Measurements from ENCODE around the gene NCAM1.

The NCAM1 gene

DNA sequence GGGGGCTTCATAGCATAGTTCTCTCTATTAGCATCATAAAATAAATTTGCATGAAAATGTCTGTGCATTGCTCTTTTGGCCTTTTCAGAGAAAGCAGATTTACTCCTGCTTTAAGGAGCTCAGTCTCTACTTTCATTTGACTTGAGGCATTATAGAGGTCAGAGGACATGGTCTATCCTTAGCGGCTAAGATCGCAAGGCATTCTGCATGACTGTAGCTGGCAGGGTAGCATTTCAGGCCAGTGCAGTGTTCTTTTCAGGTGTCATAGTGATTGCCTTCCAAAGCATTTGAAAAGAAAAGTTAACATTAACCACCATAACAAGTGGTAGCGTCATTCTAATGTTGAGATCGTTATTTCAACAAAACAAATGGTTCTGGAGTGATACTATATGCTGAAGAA, 126.5 kb downstream of the NCAM1 start:
- no peak overlapping the region for H3K27ac ChIP-seq
- TF ChIP-seq, protein P1, sequence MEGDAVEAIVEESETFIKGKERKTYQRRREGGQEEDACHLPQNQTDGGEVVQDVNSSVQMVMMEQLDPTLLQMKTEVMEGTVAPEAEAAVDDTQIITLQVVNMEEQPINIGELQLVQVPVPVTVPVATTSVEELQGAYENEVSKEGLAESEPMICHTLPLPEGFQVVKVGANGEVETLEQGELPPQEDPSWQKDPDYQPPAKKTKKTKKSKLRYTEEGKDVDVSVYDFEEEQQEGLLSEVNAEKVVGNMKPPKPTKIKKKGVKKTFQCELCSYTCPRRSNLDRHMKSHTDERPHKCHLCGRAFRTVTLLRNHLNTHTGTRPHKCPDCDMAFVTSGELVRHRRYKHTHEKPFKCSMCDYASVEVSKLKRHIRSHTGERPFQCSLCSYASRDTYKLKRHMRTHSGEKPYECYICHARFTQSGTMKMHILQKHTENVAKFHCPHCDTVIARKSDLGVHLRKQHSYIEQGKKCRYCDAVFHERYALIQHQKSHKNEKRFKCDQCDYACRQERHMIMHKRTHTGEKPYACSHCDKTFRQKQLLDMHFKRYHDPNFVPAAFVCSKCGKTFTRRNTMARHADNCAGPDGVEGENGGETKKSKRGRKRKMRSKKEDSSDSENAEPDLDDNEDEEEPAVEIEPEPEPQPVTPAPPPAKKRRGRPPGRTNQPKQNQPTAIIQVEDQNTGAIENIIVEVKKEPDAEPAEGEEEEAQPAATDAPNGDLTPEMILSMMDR (conservative IDR thresholded peaks at IDR 0.05): no peak

DNA sequence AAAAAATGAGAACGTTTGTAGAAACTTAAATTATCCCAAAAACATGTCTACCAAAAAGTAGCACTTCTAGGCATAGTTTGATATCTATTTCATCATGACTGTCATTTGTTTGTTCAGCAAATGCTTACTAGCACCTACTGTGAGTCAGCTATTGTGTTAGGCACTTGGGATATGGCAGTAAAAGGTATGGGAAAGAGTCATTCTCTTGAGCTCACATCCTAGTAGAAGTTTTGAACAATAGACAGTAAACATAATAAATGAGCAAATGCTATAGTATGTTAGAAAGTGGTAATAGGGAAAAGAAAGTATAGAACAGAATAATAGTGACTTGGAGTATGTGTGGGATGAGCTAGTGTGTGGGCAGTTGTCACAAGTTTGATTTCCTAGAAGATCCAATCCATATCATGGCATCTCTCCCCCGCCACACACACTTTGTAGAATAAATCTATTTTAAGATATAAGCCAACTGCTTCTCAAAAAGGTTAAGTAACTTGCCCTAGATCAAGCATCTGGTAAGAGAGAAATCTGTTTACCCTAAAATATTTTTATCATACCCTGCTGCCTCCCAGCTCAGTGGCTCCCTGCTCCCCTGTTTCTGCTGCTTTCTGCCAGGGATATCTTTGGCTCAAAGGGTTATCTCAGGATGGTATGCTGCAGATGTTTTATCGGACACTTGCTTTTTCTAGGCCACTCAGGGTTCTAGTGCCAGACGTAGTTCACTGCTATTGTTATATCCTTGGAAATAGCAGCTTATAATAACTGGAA, 129.7 kb downstream of the NCAM1 start:
- no peak overlapping the region for H3K27ac ChIP-seq
- TF ChIP-seq, protein P1 (conservative IDR thresholded peaks at IDR 0.05): no peak

DNA sequence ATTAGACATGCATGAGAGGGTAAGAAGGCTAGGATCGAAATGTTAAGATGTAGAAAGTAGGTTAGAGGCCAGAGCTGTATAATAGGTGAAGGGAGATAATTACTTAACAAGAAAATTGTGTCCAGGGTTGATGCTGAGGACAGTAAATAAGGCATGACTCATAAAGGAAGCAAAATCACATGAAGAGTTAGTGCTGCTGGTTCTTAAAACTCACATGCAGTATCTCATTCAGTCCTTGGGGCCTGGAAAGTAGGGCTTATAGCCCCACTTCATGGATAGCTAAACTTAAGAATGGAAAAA, 130.2 kb downstream of the NCAM1 start:
- TF ChIP-seq, protein P1 (conservative IDR thresholded peaks at IDR 0.05): no peak
- no peak overlapping the region for H3K27ac ChIP-seq

DNA sequence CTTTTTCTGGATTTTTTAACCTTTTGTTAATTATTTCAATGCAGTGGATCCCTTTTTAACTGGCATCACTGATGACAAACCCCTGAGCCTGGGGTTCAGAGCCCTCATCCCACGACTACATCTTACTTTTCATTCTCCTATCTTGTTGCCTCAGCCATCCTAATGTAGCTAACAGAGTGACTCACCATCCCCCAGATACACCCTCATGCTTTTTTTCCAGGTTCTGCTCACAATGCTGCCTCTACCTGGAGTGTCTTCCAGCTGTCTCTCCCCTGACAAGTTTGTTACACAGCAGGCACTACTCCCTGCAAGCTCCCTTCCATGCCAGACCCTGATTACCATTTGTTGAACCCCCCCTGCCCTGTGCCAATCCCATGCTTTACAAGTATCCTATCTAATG, 135.4 kb downstream of the NCAM1 start:
- H3K27ac ChIP-seq: no peak overlapping the region
- TF ChIP-seq, protein P1 (conservative IDR thresholded peaks at IDR 0.05): no peak

DNA sequence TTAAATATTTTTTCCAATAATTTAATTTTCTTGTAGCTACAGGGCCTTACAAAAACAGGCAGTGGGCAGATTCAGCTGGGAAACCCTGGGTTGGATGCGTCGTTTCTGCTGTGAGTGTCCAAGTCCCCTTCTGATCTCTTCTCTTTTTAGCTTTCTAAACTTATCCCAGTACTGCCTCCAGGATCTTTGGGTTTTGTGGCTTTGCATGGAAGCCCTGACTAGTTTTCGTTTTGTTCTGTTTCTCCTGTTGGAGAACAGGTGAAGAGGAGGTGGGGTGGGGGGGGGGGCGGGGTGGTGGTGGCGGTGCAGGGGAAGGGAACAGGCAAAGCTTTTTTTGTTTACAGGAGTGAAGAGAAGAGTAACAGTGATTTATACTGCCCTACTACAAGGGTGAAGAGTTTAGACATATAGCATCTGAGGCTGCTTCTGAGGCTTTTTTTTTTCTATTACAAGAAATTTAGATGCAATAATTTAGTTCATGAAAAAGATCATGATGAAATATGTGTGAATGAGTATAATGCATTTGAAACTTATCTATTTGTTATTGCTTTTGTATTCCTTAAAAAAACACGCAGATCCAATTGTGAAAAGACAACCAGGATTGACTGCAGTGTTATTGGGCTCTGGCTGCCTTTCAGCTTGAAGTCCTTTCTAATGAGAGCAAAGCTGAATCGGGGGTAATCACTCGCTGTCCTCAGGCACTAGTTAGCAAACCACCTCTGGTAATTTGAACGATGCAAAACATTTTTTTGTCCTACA, 142.9 kb downstream of the NCAM1 start:
- TF ChIP-seq, protein P1 (conservative IDR thresholded peaks at IDR 0.05): no peak
- no peak overlapping the region for H3K27ac ChIP-seq

DNA sequence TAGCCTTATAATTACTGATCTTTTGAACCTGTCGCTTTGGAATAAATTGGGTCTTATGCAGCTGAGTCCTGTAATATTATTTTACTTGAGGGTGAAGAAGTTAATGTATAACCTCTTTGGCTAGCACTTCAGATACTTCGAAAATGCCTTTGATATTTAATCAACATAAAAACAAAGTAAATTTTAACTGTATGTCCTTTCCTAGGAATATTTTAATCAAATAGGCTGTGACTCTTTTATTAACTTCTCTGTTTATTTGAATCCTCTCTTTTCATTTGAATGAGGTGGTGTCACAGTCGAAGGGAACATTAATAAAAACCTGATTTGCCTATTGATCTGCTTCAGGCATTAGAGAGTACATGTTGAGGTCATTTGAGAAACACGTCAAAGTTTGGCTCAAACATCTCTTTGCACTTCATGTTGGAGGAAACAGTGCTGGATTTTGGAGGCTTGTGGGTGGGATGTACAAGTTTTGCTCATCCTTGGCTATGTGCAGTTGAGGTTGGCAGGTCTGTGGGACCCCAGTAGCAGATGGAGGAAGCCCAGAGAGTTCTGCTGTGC, 143.6 kb downstream of the NCAM1 start:
- TF ChIP-seq, protein P1 (conservative IDR thresholded peaks at IDR 0.05): no peak
- no peak overlapping the region for H3K27ac ChIP-seq

DNA sequence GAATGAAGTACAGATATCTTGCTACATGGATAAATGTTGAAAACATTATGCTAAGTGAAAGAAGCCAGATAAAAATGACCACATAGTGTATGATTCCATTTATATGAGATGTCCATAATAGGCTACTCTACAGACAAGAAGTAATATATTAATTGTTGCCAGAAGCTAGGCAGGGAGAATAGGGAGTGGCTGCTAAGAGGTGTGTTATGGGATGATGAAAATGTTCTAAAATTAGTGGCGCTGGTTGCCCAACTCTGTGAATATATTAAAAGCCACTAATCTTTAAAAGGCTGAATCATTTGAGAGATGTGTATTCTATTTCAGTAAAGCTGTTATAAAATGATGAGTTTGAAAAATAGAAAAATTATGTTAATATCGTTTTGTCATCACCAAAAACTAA, 144.4 kb downstream of the NCAM1 start:
- TF ChIP-seq, protein P1 (conservative IDR thresholded peaks at IDR 0.05): no peak
- no peak overlapping the region for H3K27ac ChIP-seq

Data from VCaP (cell line).